ENCODE data around the gene KRT20. TPM values are rescaled to one million over a fixed set of nuclear protein-coding genes. Genes with fewer than 3 reads are reported as not detected.
"Not testable (repeated sequence)": the region's sequence is repeated elsewhere in the genome, so short reads cannot be mapped to it uniquely, and the experiment has no call there.

KRT20 gene
- not detected for polyA plus RNA-seq (2013, experiment 1 of 4)
- polyA plus RNA-seq (2013, experiment 2 of 4) = not detected
- polyA plus RNA-seq (2013, experiment 3 of 4) = not detected
- polyA plus RNA-seq (2013, experiment 4 of 4) = not detected

- Histone ChIP-seq H3K4me3 (ENCODE audit: insufficient read depth, low read depth, low read length) (no peak within 1 kb of the TSS), H3K9me3 (ENCODE audit: control insufficient read depth, low read length) (no peaks in the 10 kb centered on the region), H3K27me3 (ENCODE audit: control insufficient read depth, insufficient read depth, low read length, poor library complexity, severe bottlenecking) (no peaks in the 10 kb centered on the region), H3K27ac (ENCODE audit: insufficient read depth, low read depth, low read length, poor library complexity, severe bottlenecking) (no peak within 1 kb of the TSS), H3K36me3 (ENCODE audit: control insufficient read depth, insufficient read depth, low read length) (no peaks in the 10 kb centered on the region), H3K4me1 (ENCODE audit: control insufficient read depth, insufficient read depth, low read length) (no peaks in the 10 kb centered on the region)
- WGBS, 2 experiments = 93 to 94% methylated on average over 22 of the region's 23 CpGs
Observed at GRCh38 chr17:40884708-40885512, at the start of gene KRT20. Gene KRT20 (minus strand): TSS chr17:40885242. CDS start chr17:40885185, 57 bp downstream.

DNA sequence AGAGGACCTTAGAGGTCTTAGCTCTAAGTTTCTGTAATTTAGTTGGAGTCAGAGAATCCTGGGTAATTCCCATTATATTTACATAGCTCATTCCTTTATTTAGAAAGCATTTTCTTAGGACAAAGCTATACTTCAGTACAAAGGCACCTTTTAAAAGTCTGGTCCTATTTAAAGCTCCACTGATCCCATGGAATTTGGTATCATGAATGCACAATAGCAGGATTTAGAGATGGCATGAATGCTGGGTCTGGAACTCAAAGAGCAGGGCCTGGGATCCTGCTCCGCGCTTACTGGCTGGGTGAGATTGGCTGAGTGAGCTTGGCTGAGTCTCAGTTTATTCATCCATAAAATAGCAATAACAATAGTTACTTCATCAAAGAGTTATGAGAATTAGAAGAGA lies 47.6 kb upstream of the KRT20 start:
- no peaks in the 10 kb centered on the region for H3K27me3 ChIP-seq (ENCODE audit: control insufficient read depth, insufficient read depth, low read length, poor library complexity, severe bottlenecking)
- peak overlapping the region; percentile 70 for H3K27ac ChIP-seq (ENCODE audit: insufficient read depth, low read depth, low read length, poor library complexity, severe bottlenecking)
- no peaks in the 10 kb centered on the region for H3K9me3 ChIP-seq (ENCODE audit: control insufficient read depth, low read length)
- H3K4me1 ChIP-seq (ENCODE audit: control insufficient read depth, insufficient read depth, low read length) = peaks cover 16% of the 10 kb centered on the region
- WGBS, 2 experiments = 51% methylated on average over 2 of the region's 2 CpGs; no CpG with 5 or more reads in 1 of the 2 experiments
- no peaks in the 10 kb centered on the region for H3K36me3 ChIP-seq (ENCODE audit: control insufficient read depth, insufficient read depth, low read length)
- no peak overlapping the region for H3K4me3 ChIP-seq (ENCODE audit: insufficient read depth, low read depth, low read length)

DNA sequence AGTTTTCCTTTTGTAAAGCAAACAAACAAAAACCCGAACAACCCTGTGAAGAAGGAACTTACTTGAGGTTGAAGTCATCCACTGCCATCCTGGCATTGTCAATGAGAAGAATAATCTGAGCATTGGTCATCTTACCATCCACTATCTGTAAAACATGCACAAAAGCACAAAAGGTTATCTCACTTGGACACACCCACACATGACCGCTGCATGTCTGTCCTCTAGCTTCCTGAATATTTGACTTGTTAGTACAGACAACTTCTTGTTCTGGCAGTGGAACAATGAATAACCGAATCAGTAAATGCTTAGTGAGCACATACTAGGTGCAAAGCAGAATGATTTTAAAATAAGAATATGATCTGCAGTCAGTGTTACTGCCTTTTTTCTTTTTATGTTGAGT lies 46.3 kb upstream of the KRT20 start:
- no peaks in the 10 kb centered on the region for H3K9me3 ChIP-seq (ENCODE audit: control insufficient read depth, low read length)
- H3K27me3 ChIP-seq (ENCODE audit: control insufficient read depth, insufficient read depth, low read length, poor library complexity, severe bottlenecking) = no peaks in the 10 kb centered on the region
- 92 to 94% methylated on average over 3 of the region's 3 CpGs for WGBS, 2 experiments
- peaks cover 8% of the 10 kb centered on the region for H3K4me1 ChIP-seq (ENCODE audit: control insufficient read depth, insufficient read depth, low read length)
- H3K27ac ChIP-seq (ENCODE audit: insufficient read depth, low read depth, low read length, poor library complexity, severe bottlenecking) = no peak overlapping the region
- H3K4me3 ChIP-seq (ENCODE audit: insufficient read depth, low read depth, low read length) = no peak overlapping the region
- no peaks in the 10 kb centered on the region for H3K36me3 ChIP-seq (ENCODE audit: control insufficient read depth, insufficient read depth, low read length)

GRCh38 chr17:40926341-40926740 lies 41.3 kb upstream of the KRT20 start:
- Histone ChIP-seq H3K36me3 (ENCODE audit: control insufficient read depth, insufficient read depth, low read length) (no peaks in the 10 kb centered on the region), H3K27me3 (ENCODE audit: control insufficient read depth, insufficient read depth, low read length, poor library complexity, severe bottlenecking) (no peaks in the 10 kb centered on the region), H3K4me3 (ENCODE audit: insufficient read depth, low read depth, low read length) (no peak overlapping the region), H3K4me1 (ENCODE audit: control insufficient read depth, insufficient read depth, low read length) (no peaks in the 10 kb centered on the region), H3K9me3 (ENCODE audit: control insufficient read depth, low read length) (no peaks in the 10 kb centered on the region), H3K27ac (ENCODE audit: insufficient read depth, low read depth, low read length, poor library complexity, severe bottlenecking) (no peak overlapping the region)
- 81 to 82% methylated on average over 8 of the region's 8 CpGs for WGBS, 2 experiments

GRCh38 chr17:40922239-40922638 lies 37.2 kb upstream of the KRT20 start:
- H3K27me3 ChIP-seq (ENCODE audit: control insufficient read depth, insufficient read depth, low read length, poor library complexity, severe bottlenecking) = no peaks in the 10 kb centered on the region
- H3K27ac ChIP-seq (ENCODE audit: insufficient read depth, low read depth, low read length, poor library complexity, severe bottlenecking) = no peak overlapping the region
- H3K36me3 ChIP-seq (ENCODE audit: control insufficient read depth, insufficient read depth, low read length) = no peaks in the 10 kb centered on the region
- no peaks in the 10 kb centered on the region for H3K9me3 ChIP-seq (ENCODE audit: control insufficient read depth, low read length)
- no peak overlapping the region for H3K4me3 ChIP-seq (ENCODE audit: insufficient read depth, low read depth, low read length)
- WGBS, 2 experiments = 84 to 91% methylated on average over 2 of the region's 2 CpGs
- no peaks in the 10 kb centered on the region for H3K4me1 ChIP-seq (ENCODE audit: control insufficient read depth, insufficient read depth, low read length)

DNA sequence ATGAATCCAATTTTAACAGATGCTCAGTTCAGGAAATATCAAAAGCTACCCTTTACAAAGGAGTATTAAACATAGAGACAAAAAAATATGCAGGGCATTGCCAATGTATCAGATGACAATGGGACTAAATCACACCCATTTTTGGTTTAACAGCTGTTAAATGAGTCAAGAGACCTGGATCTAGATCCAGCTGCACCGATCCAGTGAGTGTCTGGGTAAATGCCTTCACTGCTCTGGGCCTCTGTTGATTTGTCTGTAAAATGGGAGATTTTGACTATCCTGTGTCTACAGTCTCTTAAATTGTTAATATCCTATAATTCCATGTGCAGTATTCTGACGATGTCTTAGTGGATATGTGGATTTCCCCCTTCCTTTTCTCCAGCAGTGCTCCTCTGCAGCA lies 36.0 kb upstream of the KRT20 start:
- Histone ChIP-seq H3K27me3 (ENCODE audit: control insufficient read depth, insufficient read depth, low read length, poor library complexity, severe bottlenecking) (no peaks in the 10 kb centered on the region), H3K4me3 (ENCODE audit: insufficient read depth, low read depth, low read length) (no peak overlapping the region), H3K9me3 (ENCODE audit: control insufficient read depth, low read length) (no peaks in the 10 kb centered on the region), H3K4me1 (ENCODE audit: control insufficient read depth, insufficient read depth, low read length) (no peaks in the 10 kb centered on the region), H3K27ac (ENCODE audit: insufficient read depth, low read depth, low read length, poor library complexity, severe bottlenecking) (no peak overlapping the region), H3K36me3 (ENCODE audit: control insufficient read depth, insufficient read depth, low read length) (no peaks in the 10 kb centered on the region)
- 92 to 94% methylated on average over 2 of the region's 2 CpGs for WGBS, 2 experiments

DNA sequence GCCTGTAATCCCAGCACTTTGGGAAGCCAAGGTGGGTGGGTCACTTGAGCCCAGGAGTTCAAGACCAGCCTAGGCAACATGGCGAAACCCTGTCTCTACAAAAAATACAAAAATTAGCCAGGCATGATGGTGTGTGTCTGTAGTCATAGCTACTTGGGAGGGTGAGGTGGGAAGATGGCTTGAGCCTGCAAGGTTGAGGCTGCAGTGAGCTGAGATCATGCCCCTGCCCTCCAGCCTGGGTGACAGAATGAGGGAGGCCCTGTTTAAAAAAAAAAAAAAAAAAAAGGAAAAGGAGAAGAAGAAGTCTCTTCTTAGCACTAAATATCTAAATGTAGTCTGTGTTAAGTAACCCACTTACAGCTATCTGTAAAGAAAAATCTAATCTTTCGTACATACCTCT lies 32.1 kb upstream of the KRT20 start:
- H3K9me3 ChIP-seq (ENCODE audit: control insufficient read depth, low read length); H3K27me3 ChIP-seq (ENCODE audit: control insufficient read depth, insufficient read depth, low read length, poor library complexity, severe bottlenecking); H3K4me3 ChIP-seq (ENCODE audit: insufficient read depth, low read depth, low read length); H3K4me1 ChIP-seq (ENCODE audit: control insufficient read depth, insufficient read depth, low read length); H3K36me3 ChIP-seq (ENCODE audit: control insufficient read depth, insufficient read depth, low read length); H3K27ac ChIP-seq (ENCODE audit: insufficient read depth, low read depth, low read length, poor library complexity, severe bottlenecking): not testable (repeated sequence)
- WGBS, 2 experiments = 92 to 100% methylated on average over 1 to 2 of the region's 2 CpGs

DNA sequence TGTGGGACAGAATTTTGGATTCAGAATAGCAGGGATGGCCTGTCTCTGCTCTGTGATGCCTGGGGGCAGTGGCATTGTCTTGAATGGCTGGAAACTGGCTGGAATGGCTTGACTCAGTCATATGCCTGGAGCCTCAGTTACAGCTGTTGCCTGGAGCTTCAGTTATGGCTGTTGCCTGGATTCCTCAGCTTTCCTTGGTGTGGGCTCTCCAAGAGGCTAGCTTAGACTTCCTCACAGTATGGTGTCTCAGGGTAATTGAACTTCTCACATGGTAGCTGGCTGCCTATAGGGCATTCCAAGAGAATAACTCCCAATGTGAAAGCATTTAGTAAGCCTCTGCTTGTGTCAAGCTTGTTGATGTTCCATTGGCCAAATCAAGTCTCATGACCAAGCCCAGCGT lies 31.3 kb upstream of the KRT20 start:
- Histone ChIP-seq H3K9me3 (ENCODE audit: control insufficient read depth, low read length) (no peaks in the 10 kb centered on the region), H3K36me3 (ENCODE audit: control insufficient read depth, insufficient read depth, low read length) (no peaks in the 10 kb centered on the region), H3K27me3 (ENCODE audit: control insufficient read depth, insufficient read depth, low read length, poor library complexity, severe bottlenecking) (no peaks in the 10 kb centered on the region), H3K4me1 (ENCODE audit: control insufficient read depth, insufficient read depth, low read length) (no peaks in the 10 kb centered on the region), H3K27ac (ENCODE audit: insufficient read depth, low read depth, low read length, poor library complexity, severe bottlenecking) (no peak overlapping the region), H3K4me3 (ENCODE audit: insufficient read depth, low read depth, low read length) (no peak overlapping the region)
- WGBS, 2 experiments = 94 to 100% methylated on average over 1 of the region's 1 CpG

DNA sequence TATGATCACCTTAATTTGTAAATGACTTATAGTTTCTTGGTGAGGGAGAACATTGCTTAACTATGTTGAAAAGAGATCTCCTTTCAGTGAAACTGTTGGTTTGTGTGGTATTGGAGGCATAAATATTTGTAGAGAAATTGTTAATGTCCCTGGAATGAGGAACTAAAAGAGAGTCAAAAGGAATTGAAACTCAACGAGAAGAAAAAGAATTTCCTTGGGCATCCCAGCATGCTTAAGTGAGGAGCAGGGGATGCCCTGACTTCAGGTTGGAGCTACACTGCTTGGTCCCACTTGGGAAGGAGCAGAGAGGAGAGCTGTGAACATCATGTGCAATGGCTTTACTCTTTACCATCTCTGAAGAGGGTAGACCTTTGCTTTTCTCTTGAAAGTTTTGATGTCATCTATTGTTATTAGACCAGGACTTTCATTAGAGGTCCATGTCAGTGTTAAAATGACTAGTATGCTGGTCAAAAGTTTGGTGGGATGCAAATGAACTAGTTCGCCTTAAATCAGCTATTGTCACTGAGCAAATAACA lies 30.7 kb upstream of the KRT20 start:
- no peaks in the 10 kb centered on the region for H3K4me1 ChIP-seq (ENCODE audit: control insufficient read depth, insufficient read depth, low read length)
- no peak overlapping the region for H3K4me3 ChIP-seq (ENCODE audit: insufficient read depth, low read depth, low read length)
- H3K9me3 ChIP-seq (ENCODE audit: control insufficient read depth, low read length) = no peaks in the 10 kb centered on the region
- H3K27me3 ChIP-seq (ENCODE audit: control insufficient read depth, insufficient read depth, low read length, poor library complexity, severe bottlenecking) = no peaks in the 10 kb centered on the region
- 87 to 91% methylated on average over 2 of the region's 2 CpGs for WGBS, 2 experiments
- no peaks in the 10 kb centered on the region for H3K36me3 ChIP-seq (ENCODE audit: control insufficient read depth, insufficient read depth, low read length)
- no peak overlapping the region for H3K27ac ChIP-seq (ENCODE audit: insufficient read depth, low read depth, low read length, poor library complexity, severe bottlenecking)

DNA sequence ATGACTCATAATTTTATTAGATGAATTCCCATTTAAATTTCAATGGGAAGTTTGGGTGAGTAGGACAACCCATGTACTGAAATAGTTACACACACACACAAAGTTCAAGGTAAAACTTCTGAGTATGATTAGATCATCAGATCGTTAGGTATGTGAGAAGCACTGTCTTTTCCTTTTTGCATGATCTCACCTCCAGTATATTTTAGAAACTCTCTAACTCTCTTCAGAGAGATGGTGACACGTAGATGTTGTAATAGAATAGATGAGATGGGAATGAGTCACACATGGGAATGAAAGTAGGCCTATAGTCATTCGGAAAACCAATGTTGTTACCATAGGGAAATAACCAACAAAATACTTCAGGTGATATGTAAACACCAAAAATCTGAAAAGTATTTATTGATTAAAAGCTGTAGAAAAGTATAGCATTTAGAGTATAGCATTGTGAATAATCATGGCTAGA lies 30.2 kb upstream of the KRT20 start:
- no peaks in the 10 kb centered on the region for H3K4me1 ChIP-seq (ENCODE audit: control insufficient read depth, insufficient read depth, low read length)
- no peaks in the 10 kb centered on the region for H3K27me3 ChIP-seq (ENCODE audit: control insufficient read depth, insufficient read depth, low read length, poor library complexity, severe bottlenecking)
- no peaks in the 10 kb centered on the region for H3K9me3 ChIP-seq (ENCODE audit: control insufficient read depth, low read length)
- no peak overlapping the region for H3K27ac ChIP-seq (ENCODE audit: insufficient read depth, low read depth, low read length, poor library complexity, severe bottlenecking)
- no peaks in the 10 kb centered on the region for H3K36me3 ChIP-seq (ENCODE audit: control insufficient read depth, insufficient read depth, low read length)
- WGBS, 2 experiments = 90 to 100% methylated on average over 1 to 3 of the region's 3 CpGs
- H3K4me3 ChIP-seq (ENCODE audit: insufficient read depth, low read depth, low read length) = no peak overlapping the region
